Stimulated activated CD8-positive, alpha-beta memory T cell treated with anti-CD3 and anti-CD28 coated beads, Interleukin-4, amount 100 ng/mL, for 48 hours (primary cell): ENCODE measurements around the gene MBNL2.

Experiments used
- DNase-seq: peaks from one replicate; pipeline ENCODE4 v3.0.0-alpha.2; 2020

MBNL2 gene

GRCh38 chr13:97212004-97212403 is 10.1 kb upstream of the MBNL2 start:
- DNase-seq = no peak

GRCh38 chr13:97212601-97213040 is 9.5 kb upstream of the MBNL2 start:
- DNase-seq = no peak

GRCh38 chr13:97214921-97215320 is 7.2 kb upstream of the MBNL2 start:
- DNase-seq = no peak

- DNase-seq = no peak
Observed at GRCh38 chr13:97215325-97215724, 6.8 kb upstream of the MBNL2 start.

GRCh38 chr13:97219226-97219625 is 2.9 kb upstream of the MBNL2 start:
- DNase-seq = no peak

GRCh38 chr13:97220151-97220900 is 1.8 kb upstream of the MBNL2 start:
- no peak for DNase-seq

- no peak for DNase-seq
Observed at GRCh38 chr13:97221046-97221445, 1.1 kb upstream of the MBNL2 start.

GRCh38 chr13:97221466-97221865 is 667 bp upstream of the MBNL2 start:
- no peak for DNase-seq

- no peak for DNase-seq
Observed at GRCh38 chr13:97223037-97223710, 1.0 kb downstream of the MBNL2 start.

GRCh38 chr13:97223711-97224541 is 1.8 kb downstream of the MBNL2 start:
- peak; percentile 30 for DNase-seq

- no peak for DNase-seq
Observed at GRCh38 chr13:97224544-97225300, 2.6 kb downstream of the MBNL2 start.

GRCh38 chr13:97225533-97225932 is 3.4 kb downstream of the MBNL2 start:
- DNase-seq = no peak

GRCh38 chr13:97226013-97226412 is 3.9 kb downstream of the MBNL2 start:
- DNase-seq = no peak

GRCh38 chr13:97226788-97227627 is 4.9 kb downstream of the MBNL2 start:
- DNase-seq = peak; percentile 51

- no peak for DNase-seq
Observed at GRCh38 chr13:97228850-97229521, 6.9 kb downstream of the MBNL2 start.

- DNase-seq = no peak
Observed at GRCh38 chr13:97229699-97230098, 7.6 kb downstream of the MBNL2 start.

- no peak for DNase-seq
Observed at GRCh38 chr13:97231118-97231828, 9.1 kb downstream of the MBNL2 start.

GRCh38 chr13:97231829-97232196 is 9.7 kb downstream of the MBNL2 start:
- no peak for DNase-seq

GRCh38 chr13:97233499-97233898 is 11.4 kb downstream of the MBNL2 start:
- DNase-seq = no peak

GRCh38 chr13:97234236-97234635 is 12.1 kb downstream of the MBNL2 start:
- DNase-seq = no peak

- no peak for DNase-seq
Observed at GRCh38 chr13:97234742-97235141, 12.6 kb downstream of the MBNL2 start.
